A549 (cell line): ENCODE results near the gene GATAD2A. TPM values are rescaled to one million over a fixed set of nuclear protein-coding genes. Genes with fewer than 3 reads are reported as not detected.

Experiments
- ATAC-seq, 2 experiments: fragments of 200-7000 bp in 1 of 2; fragments of >200 bp in 1 of 2; cut with Nextera tagmentation in 1 of 2; cut with Tn5 transposase in 1 of 2; 3 replicates each; pipeline versions ENCODE4 v1.8.0 to v1.9.1; 2018 to 2020; ENCODE audit warnings: mild to moderate bottlenecking in 1 of 2, moderate library complexity in 1 of 2
- CTCF ChIA-PET: fragments of 300-600 bp; sonication (Branson Sonifier 250); formaldehyde crosslinking; extraction: SDS; loops from one replicate; lab custom pipeline; 2021; ENCODE audit warnings: antibody characterized with exemption, inconsistent platforms; lab: Yijun Ruan, JAX
- POLR2A ChIA-PET: fragments of 350-600 bp; formaldehyde crosslinking; extraction: SDS; loops from one replicate; lab custom pipeline; 2021; ENCODE audit warnings: antibody characterized with exemption, inconsistent platforms; lab: Yijun Ruan, JAX
- DNase-seq, 2 experiments: peaks; one replicate each; pipeline versions ENCODE4 v3.0.0 to v3.0.0-alpha.2; 2011 to 2016; ENCODE audit warnings: low read depth in 1 of 2, low spot score in 1 of 2
- FAIRE-seq: peaks from 2 replicates; lab custom pipeline; 2011; peaks lifted over from hg19 to GRCh38; lab: Jason Lieb, UNC
- H3K27ac ChIP-seq, 2 experiments: fragments of >200 bp; sonication (Bioruptor Twin); formaldehyde crosslinking; 3 replicates each; pipeline ENCODE4 v1.5.1; 2016 to 2017
- H3K4me1 ChIP-seq: fragments of >200 bp; sonication (Bioruptor Twin); formaldehyde crosslinking; 3 replicates; pipeline ENCODE4 v1.6.1; 2016
- H3K4me2 ChIP-seq: fragments of >200 bp; sonication (Bioruptor Twin); formaldehyde crosslinking; 3 replicates; pipeline ENCODE4 v1.6.1; 2016
- H3K4me3 ChIP-seq: fragments of >200 bp; sonication (Bioruptor Twin); formaldehyde crosslinking; 3 replicates; pipeline ENCODE4 v1.5.1; 2016
- H3K9me3 ChIP-seq: fragments of >200 bp; sonication (Bioruptor Twin); formaldehyde crosslinking; 3 replicates; pipeline ENCODE4 v1.6.1; 2016
- CHD4 ChIP-seq: fragments of 200-600 bp; sonication (generic); IDR thresholded peaks from 2 replicates; pipeline ENCODE4 v1.6.1; 2016; ENCODE audit warnings: antibody characterized with exemption, mild to moderate bottlenecking, borderline replicate concordance
- EHF ChIP-seq: fragments of 250-450 bp; sonication (Bioruptor Pico); IDR thresholded peaks from 2 replicates; pipeline ENCODE4 v1.5.0; 2020; ENCODE audit warnings: mild to moderate bottlenecking
- EHMT2 ChIP-seq: fragments of 200-600 bp; sonication (generic); IDR thresholded peaks from 2 replicates; pipeline ENCODE4 v1.6.1; 2016; ENCODE audit warnings: antibody characterized with exemption, low read depth, mild to moderate bottlenecking, moderate library complexity
- ESRRA ChIP-seq: fragments of 150-350 bp; IDR thresholded peaks from 2 replicates; pipeline ENCODE4 v1.6.1; 2014; ENCODE audit warnings: mild to moderate bottlenecking, low read length, borderline replicate concordance
- FOSB ChIP-seq: fragments of 250-450 bp; sonication (Bioruptor Pico); IDR thresholded peaks from 2 replicates; pipeline ENCODE4 v1.5.0; 2020; ENCODE audit warnings: mild to moderate bottlenecking, moderate library complexity
- FOXS1 ChIP-seq: fragments of 250-450 bp; sonication (Bioruptor Pico); IDR thresholded peaks from 2 replicates; pipeline ENCODE4 v1.5.0; 2020; ENCODE audit warnings: mild to moderate bottlenecking, moderate library complexity
- HEYL ChIP-seq: fragments of 250-450 bp; sonication (Bioruptor Pico); IDR thresholded peaks from 2 replicates; pipeline ENCODE4 v1.8.0; 2021; ENCODE audit warnings: mild to moderate bottlenecking, moderate library complexity
- HOXA7 ChIP-seq: fragments of 250-450 bp; sonication (Bioruptor Pico); IDR thresholded peaks from 2 replicates; pipeline ENCODE4 v1.5.0; 2020; ENCODE audit warnings: mild to moderate bottlenecking, moderate library complexity
- HOXB5 ChIP-seq: fragments of 250-450 bp; sonication (Bioruptor Pico); IDR thresholded peaks from 2 replicates; pipeline ENCODE4 v1.5.0; 2020; ENCODE audit warnings: mild to moderate bottlenecking, moderate library complexity
- KDM1A ChIP-seq: fragments of 200-600 bp; sonication (generic); IDR thresholded peaks from 2 replicates; pipeline ENCODE4 v1.6.1; 2016; ENCODE audit warnings: low read depth, mild to moderate bottlenecking
- MAZ ChIP-seq: fragments of 150-350 bp; IDR thresholded peaks from 2 replicates; pipeline ENCODE4 v1.6.1; 2014; ENCODE audit warnings: antibody characterized with exemption, low read depth, low read length, borderline replicate concordance
- MYC ChIP-seq: IDR thresholded peaks from 2 replicates; pipeline ENCODE4 v1.6.1; 2012; ENCODE audit warnings: mild to moderate bottlenecking, inconsistent platforms, low read length, improper control_type of control experiment, borderline replicate concordance
- NFE2L2 ChIP-seq: fragments of 150-350 bp; conservative IDR thresholded peaks from 2 replicates; pipeline ENCODE4 v1.6.1; 2014; ENCODE audit warnings: low read length
- NPAS2 ChIP-seq: fragments of 250-450 bp; sonication (Bioruptor Pico); IDR thresholded peaks from 2 replicates; pipeline ENCODE4 v1.8.0; 2022; ENCODE audit warnings: mild to moderate bottlenecking, moderate library complexity, borderline replicate concordance
- POLR2AphosphoS2 ChIP-seq: conservative IDR thresholded peaks from 2 replicates; pipeline ENCODE4 v1.6.1; 2012; ENCODE audit warnings: low read length, improper control_type of control experiment, inconsistent platforms
- RAD21 ChIP-seq, 2 experiments: fragments of >200 bp in 1 of 2; sonication (Bioruptor Twin) in 1 of 2; formaldehyde crosslinking in 1 of 2; IDR thresholded peaks in 1 of 2; conservative IDR thresholded peaks in 1 of 2; 2 replicates in 1 of 2; 3 replicates in 1 of 2; pipeline ENCODE4 v1.6.1; 2012 to 2018; ENCODE audit warnings: inconsistent platforms in 1 of 2
- TFCP2L1 ChIP-seq: fragments of 250-450 bp; sonication (Bioruptor Pico); IDR thresholded peaks from 2 replicates; pipeline ENCODE4 v1.5.0; 2021; ENCODE audit warnings: mild to moderate bottlenecking
- TP53 ChIP-seq: fragments of 250-450 bp; sonication (Bioruptor Pico); IDR thresholded peaks from 2 replicates; pipeline ENCODE4 v1.5.0; 2021; ENCODE audit warnings: mild to moderate bottlenecking, moderate library complexity
- ZFP36 ChIP-seq: fragments of 450-650 bp; IDR thresholded peaks from 2 replicates; pipeline ENCODE4 v1.6.1; 2014; ENCODE audit warnings: borderline replicate concordance; ENCODE audit not compliant: partially characterized antibody
- ZNF302 ChIP-seq: fragments of 250-450 bp; sonication (Bioruptor Pico); IDR thresholded peaks from 2 replicates; pipeline ENCODE4 v1.9.0; 2021; ENCODE audit warnings: inconsistent platforms, mild to moderate bottlenecking, moderate library complexity
- WGBS: methylation state at CpG from one replicate; pipeline ENCODE4 v1.1.6; 2017; ENCODE audit errors: missing lambda C conversion rate; 5-methylcytosine and 5-hydroxymethylcytosine counted together
- polyA plus RNA-seq, 4 experiments: library from polyadenylated mRNA; depleted of rRNA in 3 of 4; stranded (reverse); fragments of >200 nt; fragmentation: RNase III in 1 of 4; extraction: RNeasy Plus Mini Kit Qiagen cat#74134 plus additional on column Dnase treatment in 1 of 4; gene quantifications; 2 replicates in 3 of 4; 3 replicates in 1 of 4; pipeline ENCODE4 v1.2.3, GENCODE V29; 2011 to 2017
- TF ChIP-seq, protein P1 (sequence below): fragments of 150-350 bp; IDR thresholded peaks from 2 replicates; pipeline ENCODE4 v1.6.1; 2014; ENCODE audit warnings: low read depth, mild to moderate bottlenecking, low read length
- TF ChIP-seq, protein P2 (sequence below): fragments of >200 bp; sonication (Bioruptor Twin); formaldehyde crosslinking; IDR thresholded peaks from 2 replicates; pipeline ENCODE4 v1.6.1; 2016
- TF ChIP-seq, protein P3 (sequence below): fragments of >200 bp; sonication (Bioruptor Twin); formaldehyde crosslinking; IDR thresholded peaks from 3 replicates; pipeline ENCODE4 v1.6.1; 2016

Gene GATAD2A
- polyA plus RNA-seq, 2 of the 4 experiments (the other 2 are of a cell fraction), result 25.2 to 28.9 TPM

DNA sequence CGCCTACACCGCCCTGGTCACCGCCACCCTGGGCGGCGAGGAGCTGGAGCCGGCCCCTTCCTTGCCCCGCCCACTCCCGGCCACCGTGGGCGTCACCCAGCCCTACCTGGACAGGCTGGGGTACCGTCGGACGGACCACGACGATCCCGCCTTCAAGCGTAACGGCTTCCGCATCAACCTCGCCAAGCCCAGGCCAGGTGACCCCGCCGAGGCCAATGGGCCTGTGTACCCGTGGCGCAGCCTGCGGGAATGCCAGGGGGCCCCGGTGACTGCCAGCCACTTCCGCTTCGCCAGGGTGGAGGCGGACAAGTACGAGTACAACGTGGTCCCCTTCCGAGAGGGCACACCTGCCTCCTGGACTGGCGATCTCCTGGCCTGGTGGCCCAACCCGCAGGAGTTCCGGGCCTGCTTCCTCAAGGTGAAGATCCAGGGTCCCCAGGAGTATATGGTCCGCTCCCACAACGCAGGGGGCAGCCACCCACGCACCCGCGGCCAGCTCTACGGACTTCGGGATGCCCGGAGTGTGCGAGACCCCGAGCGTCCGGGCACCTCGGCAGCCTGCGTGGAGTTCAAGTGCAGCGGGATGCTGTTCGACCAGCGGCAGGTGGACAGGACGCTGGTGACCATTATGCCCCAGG is 139.6 kb downstream of the GATAD2A start:
- no peak for FAIRE-seq
- POLR2A ChIA-PET, result no interaction called here
- H3K4me3 ChIP-seq, result no peak overlapping the region
- no peak for DNase-seq
- H3K4me2 ChIP-seq, result no peak overlapping the region
- TF ChIP-seq TFCP2L1 (CRISPR knock-in tag), result no peak
- TF ChIP-seq, protein P1, sequence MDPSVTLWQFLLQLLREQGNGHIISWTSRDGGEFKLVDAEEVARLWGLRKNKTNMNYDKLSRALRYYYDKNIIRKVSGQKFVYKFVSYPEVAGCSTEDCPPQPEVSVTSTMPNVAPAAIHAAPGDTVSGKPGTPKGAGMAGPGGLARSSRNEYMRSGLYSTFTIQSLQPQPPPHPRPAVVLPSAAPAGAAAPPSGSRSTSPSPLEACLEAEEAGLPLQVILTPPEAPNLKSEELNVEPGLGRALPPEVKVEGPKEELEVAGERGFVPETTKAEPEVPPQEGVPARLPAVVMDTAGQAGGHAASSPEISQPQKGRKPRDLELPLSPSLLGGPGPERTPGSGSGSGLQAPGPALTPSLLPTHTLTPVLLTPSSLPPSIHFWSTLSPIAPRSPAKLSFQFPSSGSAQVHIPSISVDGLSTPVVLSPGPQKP, result no peak
- TF ChIP-seq RAD21 (conservative IDR thresholded peaks at IDR 0.05 in 1 of 2, IDR thresholded peaks at IDR 0.05 in 1 of 2), result no peak
- no peak for TF ChIP-seq NFE2L2
- TF ChIP-seq FOSB (CRISPR knock-in tag), result no peak
- no peak for TF ChIP-seq ZFP36
- no peak for TF ChIP-seq EHF (CRISPR knock-in tag)
- TF ChIP-seq EHMT2, result no peak
- no peak for TF ChIP-seq MAZ
- TF ChIP-seq HEYL (CRISPR knock-in tag), result no peak
- no peak for ATAC-seq
- H3K4me1 ChIP-seq, result no peaks in the 10 kb centered on the region
- H3K9me3 ChIP-seq, result no peaks in the 10 kb centered on the region
- no peak overlapping the region for H3K27ac ChIP-seq
- WGBS, result no CpG with 5 or more reads among the region's 53 CpGs
- CTCF ChIA-PET, result interaction anchor here (1.3 to 2.1 kb wide), 3 partner anchors 9 to 98 kb away, joined by 5 to 10 read pairs (median 6); partner anchors contain the start of gene GMIP

DNA sequence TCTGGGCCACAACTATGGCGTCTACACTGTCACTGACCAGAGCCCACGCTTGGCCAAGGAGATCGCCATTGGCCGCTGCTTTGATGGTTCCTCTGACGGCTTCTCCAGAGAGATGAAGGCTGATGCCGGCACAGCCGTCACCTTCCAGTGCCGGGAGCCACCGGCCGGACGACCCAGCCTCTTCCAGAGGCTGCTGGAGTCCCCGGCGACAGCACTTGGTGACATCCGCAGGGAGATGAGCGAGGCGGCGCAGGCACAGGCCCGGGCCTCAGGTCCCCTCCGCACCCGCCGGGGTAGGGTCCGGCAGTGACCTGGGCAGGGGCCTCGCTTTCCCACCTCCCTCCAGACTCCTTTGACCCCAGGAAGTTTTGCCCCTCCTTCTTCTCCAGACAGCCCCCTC is 140.2 kb downstream of the GATAD2A start:
- ChIA-PET POLR2A (no interaction called here), CTCF (interaction anchor here (1.3 to 1.7 kb wide), 2 partner anchors 9 to 98 kb away, joined by 5 to 6 read pairs; partner anchors contain the start of gene GMIP)
- Histone ChIP-seq H3K4me3 (no peak overlapping the region), H3K9me3 (no peaks in the 10 kb centered on the region), H3K4me2 (no peak overlapping the region), H3K27ac (no peak overlapping the region), H3K4me1 (no peaks in the 10 kb centered on the region)
- no peak for FAIRE-seq
- no peak for ATAC-seq
- no peak for DNase-seq
- 92% methylated on average over 5 of the region's 23 CpGs for WGBS
- TF ChIP-seq NPAS2, result no peak
- no peak for TF ChIP-seq HOXA7
- TF ChIP-seq, protein P2, sequence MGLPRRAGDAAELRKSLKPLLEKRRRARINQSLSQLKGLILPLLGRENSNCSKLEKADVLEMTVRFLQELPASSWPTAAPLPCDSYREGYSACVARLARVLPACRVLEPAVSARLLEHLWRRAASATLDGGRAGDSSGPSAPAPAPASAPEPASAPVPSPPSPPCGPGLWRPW, result no peak
- TF ChIP-seq HOXB5 (CRISPR knock-in tag), result no peak
- TF ChIP-seq, protein P1, result no peak
- TF ChIP-seq ESRRA, result no peak
- no peak for TF ChIP-seq ZNF302 (CRISPR knock-in tag)
- no peak for TF ChIP-seq POLR2AphosphoS2
- no peak for TF ChIP-seq RAD21 (conservative IDR thresholded peaks at IDR 0.05 in 1 of 2, IDR thresholded peaks at IDR 0.05 in 1 of 2)
- no peak for TF ChIP-seq FOXS1 (CRISPR knock-in tag)
- TF ChIP-seq, protein P3, sequence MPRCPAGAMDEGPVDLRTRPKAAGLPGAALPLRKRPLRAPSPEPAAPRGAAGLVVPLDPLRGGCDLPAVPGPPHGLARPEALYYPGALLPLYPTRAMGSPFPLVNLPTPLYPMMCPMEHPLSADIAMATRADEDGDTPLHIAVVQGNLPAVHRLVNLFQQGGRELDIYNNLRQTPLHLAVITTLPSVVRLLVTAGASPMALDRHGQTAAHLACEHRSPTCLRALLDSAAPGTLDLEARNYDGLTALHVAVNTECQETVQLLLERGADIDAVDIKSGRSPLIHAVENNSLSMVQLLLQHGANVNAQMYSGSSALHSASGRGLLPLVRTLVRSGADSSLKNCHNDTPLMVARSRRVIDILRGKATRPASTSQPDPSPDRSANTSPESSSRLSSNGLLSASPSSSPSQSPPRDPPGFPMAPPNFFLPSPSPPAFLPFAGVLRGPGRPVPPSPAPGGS, result no peak
- TF ChIP-seq FOSB (CRISPR knock-in tag), result no peak
- no peak for TF ChIP-seq KDM1A
- no peak for TF ChIP-seq MYC
- no peak for TF ChIP-seq CHD4
- no peak for TF ChIP-seq TP53 (CRISPR knock-in tag)
